Measurements from ENCODE around the gene TMEM234.

The TMEM234 gene

GRCh38 chr1:32240140-32240951 is 18.2 kb upstream of the TMEM234 start:
- DNase-seq (ENCODE audit: insufficient read length, low spot score) (peak; percentile 41), FAIRE-seq (peak; percentile 68)

- FAIRE-seq (no peak), DNase-seq (ENCODE audit: insufficient read length, low spot score) (no peak)
Observed at GRCh38 chr1:32239790-32240139, 17.6 kb upstream of the TMEM234 start.

GRCh38 chr1:32239337-32239736 is 17.2 kb upstream of the TMEM234 start:
- DNase-seq (ENCODE audit: insufficient read length, low spot score): no peak
- no peak for FAIRE-seq

GRCh38 chr1:32234792-32235191 is 12.6 kb upstream of the TMEM234 start:
- no peak for DNase-seq (ENCODE audit: insufficient read length, low spot score)

GRCh38 chr1:32232558-32233304 is 10.6 kb upstream of the TMEM234 start:
- DNase-seq (ENCODE audit: insufficient read length, low spot score) (no peak), FAIRE-seq (no peak)

More at GRCh38 chr1:32234792-32235191, 12.6 kb upstream of the TMEM234 start:
- no peak for FAIRE-seq

- FAIRE-seq (no peak), DNase-seq (ENCODE audit: insufficient read length, low spot score) (no peak)
Observed at GRCh38 chr1:32231843-32232432, 9.8 kb upstream of the TMEM234 start.

- DNase-seq (ENCODE audit: insufficient read length, low spot score): no peak
- no peak for FAIRE-seq
Observed at GRCh38 chr1:32228771-32229170, 6.6 kb upstream of the TMEM234 start.

- FAIRE-seq (no peak), DNase-seq (ENCODE audit: insufficient read length, low spot score) (no peak)
Observed at GRCh38 chr1:32224285-32224684, 2.1 kb upstream of the TMEM234 start.

GRCh38 chr1:32223683-32224082 is 1.5 kb upstream of the TMEM234 start:
- DNase-seq (ENCODE audit: insufficient read length, low spot score) (no peak), FAIRE-seq (no peak)

GRCh38 chr1:32221581-32221979 is 573 bp downstream of the TMEM234 start:
- DNase-seq (ENCODE audit: insufficient read length, low spot score): no peak
- peak; percentile 64 for FAIRE-seq

GRCh38 chr1:32220746-32221580 is 1.2 kb downstream of the TMEM234 start:
- DNase-seq (ENCODE audit: insufficient read length, low spot score): no peak
- FAIRE-seq: no peak

- no peak for FAIRE-seq
- DNase-seq (ENCODE audit: insufficient read length, low spot score): no peak
Observed at GRCh38 chr1:32219022-32219421, 3.1 kb downstream of the TMEM234 start.

GRCh38 chr1:32216566-32216965 is 5.6 kb downstream of the TMEM234 start:
- DNase-seq (ENCODE audit: insufficient read length, low spot score) (no peak), FAIRE-seq (no peak)

GRCh38 chr1:32215629-32216480 is 6.3 kb downstream of the TMEM234 start:
- DNase-seq (ENCODE audit: insufficient read length, low spot score) (no peak), FAIRE-seq (peak; percentile 82)

- DNase-seq (ENCODE audit: insufficient read length, low spot score): no peak
- FAIRE-seq: no peak
Observed at GRCh38 chr1:32208891-32209328, 13.2 kb downstream of the TMEM234 start, which contains the start of gene DCDC2B. TSS of gene DCDC2B (plus strand) at chr1:32209089. CDS start at chr1:32209094, 5 bp downstream.

GRCh38 chr1:32208469-32208868 is 13.7 kb downstream of the TMEM234 start:
- FAIRE-seq (no peak), DNase-seq (ENCODE audit: insufficient read length, low spot score) (no peak)

- peak; percentile 82 for DNase-seq (ENCODE audit: insufficient read length, low spot score)
- FAIRE-seq: peak; percentile 68
Observed at GRCh38 chr1:32205401-32206370, 16.5 kb downstream of the TMEM234 start, which contains the start of gene IQCC. TSS of gene IQCC (plus strand) at chr1:32205671. CDS start at chr1:32205682, 11 bp downstream.

- DNase-seq (ENCODE audit: insufficient read length, low spot score) (no peak), FAIRE-seq (no peak)
Observed at GRCh38 chr1:32204943-32205361, 17.2 kb downstream of the TMEM234 start.
